Measurements from ENCODE around the gene MYO15B. TPM values are rescaled to one million over a fixed set of nuclear protein-coding genes. Genes with fewer than 3 reads are reported as not detected.

Gene MYO15B
- polyA plus RNA-seq, 1 donor from 2014 or later, result 2.4 TPM

GRCh38 chr17:75548813-75549212, 38.8 kb upstream of the MYO15B start:
- TF ChIP-seq EP300 (conservative IDR thresholded peaks at IDR 0.05; ENCODE audit: poor library complexity, severe bottlenecking) (no peak), MXI1 (conservative IDR thresholded peaks at IDR 0.05; ENCODE audit: poor library complexity, severe bottlenecking) (no peak), SMC3 (conservative IDR thresholded peaks at IDR 0.05; ENCODE audit: poor library complexity) (no peak), RAD21 (conservative IDR thresholded peaks at IDR 0.05) (no peak), REST (IDR thresholded peaks at IDR 0.05; ENCODE audit: borderline replicate concordance) (no peak), TAF1 (IDR thresholded peaks at IDR 0.05; ENCODE audit: low read depth) (no peak), EZH2 (IDR thresholded peaks at IDR 0.05; ENCODE audit: borderline replicate concordance, insufficient read depth, low read length, poor library complexity, severe bottlenecking) (no peak), POLR2AphosphoS5 (IDR thresholded peaks at IDR 0.05) (no peak), CTCF (IDR thresholded peaks at IDR 0.05; ENCODE audit: poor library complexity, severe bottlenecking) (no peak)
- Histone ChIP-seq H3K36me3 (ENCODE audit: insufficient read depth, low read length) (no peaks in the 10 kb centered on the region), H3K9me2 (ENCODE audit: insufficient read depth, low read length) (no peaks in the 10 kb centered on the region), H3F3A (ENCODE audit: insufficient read depth, low read length, poor library complexity, severe bottlenecking) (no peaks in the 10 kb centered on the region), H3K9ac (ENCODE audit: low read length) (no peak overlapping the region), H3K27me3 (ENCODE audit: insufficient read depth, low read depth, low read length) (no peaks in the 10 kb centered on the region), H3K4me2 (ENCODE audit: low read length) (no peak overlapping the region), H3K4me3 (ENCODE audit: low read length) (no peak overlapping the region), H3K79me2 (replicated peaks; ENCODE audit: insufficient read depth, low read length) (no peaks in the 10 kb centered on the region), H3K27ac (ENCODE audit: low read length) (no peak overlapping the region), H2AFZ (ENCODE audit: low read depth, low read length) (no peak overlapping the region), H4K20me1 (ENCODE audit: insufficient read depth) (no peaks in the 10 kb centered on the region), H3K9me3 (ENCODE audit: low read length) (no peaks in the 10 kb centered on the region)

GRCh38 chr17:75549246-75550138, 38.1 kb upstream of the MYO15B start:
- H3K27ac ChIP-seq (ENCODE audit: low read length), result no peak overlapping the region
- H3K9ac ChIP-seq (ENCODE audit: low read length), result no peak overlapping the region
- H3K9me2 ChIP-seq (ENCODE audit: insufficient read depth, low read length), result no peaks in the 10 kb centered on the region
- no peak overlapping the region for H3K4me2 ChIP-seq (ENCODE audit: low read length)
- no peaks in the 10 kb centered on the region for H3F3A ChIP-seq (ENCODE audit: insufficient read depth, low read length, poor library complexity, severe bottlenecking)
- no peaks in the 10 kb centered on the region for H3K9me3 ChIP-seq (ENCODE audit: low read length)
- no peaks in the 10 kb centered on the region for H3K27me3 ChIP-seq (ENCODE audit: insufficient read depth, low read depth, low read length)
- no peaks in the 10 kb centered on the region for H4K20me1 ChIP-seq (ENCODE audit: insufficient read depth)
- TF ChIP-seq SMC3 (conservative IDR thresholded peaks at IDR 0.05; ENCODE audit: poor library complexity), result no peak
- TF ChIP-seq REST (IDR thresholded peaks at IDR 0.05; ENCODE audit: borderline replicate concordance), result no peak
- TF ChIP-seq CTCF (IDR thresholded peaks at IDR 0.05; ENCODE audit: poor library complexity, severe bottlenecking), result no peak
- H3K79me2 ChIP-seq (replicated peaks; ENCODE audit: insufficient read depth, low read length), result no peaks in the 10 kb centered on the region
- no peak overlapping the region for H3K4me3 ChIP-seq (ENCODE audit: low read length)
- no peak overlapping the region for H2AFZ ChIP-seq (ENCODE audit: low read depth, low read length)
- no peaks in the 10 kb centered on the region for H3K36me3 ChIP-seq (ENCODE audit: insufficient read depth, low read length)
